Right kidney (tissue), 1 donor: ENCODE results near the gene PIH1D1.
"Not testable (repeated sequence)": the region's sequence is repeated elsewhere in the genome, so short reads cannot be mapped to it uniquely, and the experiment has no call there.

Experiments
- DNase-seq: peaks from one replicate; pipeline ENCODE4 v3.0.0-alpha.2; 2016

Gene PIH1D1

DNA sequence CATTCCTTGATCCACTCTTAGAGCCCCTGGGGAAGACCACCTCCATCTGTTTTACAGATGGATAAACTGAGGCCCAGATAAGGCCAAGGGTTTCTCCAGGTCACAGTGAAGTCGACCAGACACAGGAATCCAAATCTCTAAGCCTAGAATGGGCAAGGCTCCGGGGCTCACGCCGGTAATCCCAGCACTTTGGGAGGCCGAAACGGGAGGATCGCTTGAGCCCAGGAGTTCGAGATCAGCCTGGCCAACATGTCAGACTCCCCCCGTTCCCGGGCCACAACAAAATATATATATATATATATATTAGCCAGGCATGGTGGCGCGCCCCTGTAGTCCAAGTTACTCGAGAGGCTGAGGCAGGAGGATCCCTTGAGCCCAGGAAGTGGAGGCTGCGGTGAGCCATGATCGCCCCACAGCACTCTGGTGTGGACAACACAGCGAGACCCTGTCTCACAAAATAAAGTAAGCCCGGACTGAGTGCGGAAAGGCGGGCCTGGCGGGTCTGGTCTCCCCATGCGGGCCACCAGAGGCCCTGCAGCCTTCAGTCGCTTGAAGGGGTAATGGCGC is 35.2 kb upstream of the PIH1D1 start:
- no peak for DNase-seq

DNA sequence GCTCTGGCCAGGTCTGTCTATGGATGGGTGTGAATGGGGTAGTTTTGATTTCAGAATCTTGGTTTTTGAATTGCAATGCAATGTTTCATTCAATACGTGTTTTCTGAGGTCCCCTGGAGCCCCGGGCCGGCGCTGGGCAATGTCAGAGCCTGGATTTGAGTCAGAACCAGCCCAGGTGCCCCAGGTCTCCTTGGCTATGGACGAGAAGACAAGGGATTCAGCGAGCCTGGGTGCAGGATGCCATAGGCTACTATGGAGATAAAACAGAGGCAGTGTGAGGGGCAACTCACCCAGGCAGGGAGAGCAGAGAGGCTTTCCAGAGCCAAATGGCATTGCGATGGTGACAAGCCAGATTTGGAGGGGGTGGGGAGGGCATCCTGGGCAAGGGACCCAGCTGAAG is 34.6 kb upstream of the PIH1D1 start:
- no peak for DNase-seq

DNA sequence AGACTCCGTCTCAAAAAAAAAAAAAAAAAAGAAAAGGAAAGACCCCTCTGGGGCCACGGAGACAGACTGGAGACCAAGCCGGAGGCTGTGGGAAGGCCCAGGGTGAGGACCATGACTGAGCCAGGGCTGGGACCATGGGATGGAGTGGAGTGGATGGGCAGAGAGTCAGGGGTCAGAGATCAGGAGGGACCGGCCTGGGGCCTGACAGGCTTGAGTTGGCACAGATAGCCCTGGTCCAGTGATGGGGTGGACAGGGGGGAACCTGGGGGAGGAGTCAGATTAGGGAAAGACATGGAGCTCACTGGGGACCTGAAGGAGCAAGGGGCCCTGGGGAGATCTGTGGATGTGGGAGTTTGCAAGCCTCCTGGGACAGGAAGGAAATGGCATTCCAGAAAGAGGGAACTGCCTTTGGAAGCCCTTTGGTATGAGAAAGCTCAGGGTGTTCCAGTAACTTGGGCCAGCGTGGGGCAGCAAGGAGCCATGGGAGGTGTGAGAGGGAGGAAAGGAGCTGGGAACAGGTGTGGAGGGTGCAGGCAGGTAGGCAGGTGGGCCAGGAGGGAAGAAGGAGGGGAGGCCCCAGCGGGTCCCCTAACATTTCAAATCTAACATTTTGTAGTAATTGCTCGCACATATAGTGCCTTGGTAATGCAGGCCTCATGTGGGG is 29.5 kb upstream of the PIH1D1 start:
- DNase-seq = no peak

DNA sequence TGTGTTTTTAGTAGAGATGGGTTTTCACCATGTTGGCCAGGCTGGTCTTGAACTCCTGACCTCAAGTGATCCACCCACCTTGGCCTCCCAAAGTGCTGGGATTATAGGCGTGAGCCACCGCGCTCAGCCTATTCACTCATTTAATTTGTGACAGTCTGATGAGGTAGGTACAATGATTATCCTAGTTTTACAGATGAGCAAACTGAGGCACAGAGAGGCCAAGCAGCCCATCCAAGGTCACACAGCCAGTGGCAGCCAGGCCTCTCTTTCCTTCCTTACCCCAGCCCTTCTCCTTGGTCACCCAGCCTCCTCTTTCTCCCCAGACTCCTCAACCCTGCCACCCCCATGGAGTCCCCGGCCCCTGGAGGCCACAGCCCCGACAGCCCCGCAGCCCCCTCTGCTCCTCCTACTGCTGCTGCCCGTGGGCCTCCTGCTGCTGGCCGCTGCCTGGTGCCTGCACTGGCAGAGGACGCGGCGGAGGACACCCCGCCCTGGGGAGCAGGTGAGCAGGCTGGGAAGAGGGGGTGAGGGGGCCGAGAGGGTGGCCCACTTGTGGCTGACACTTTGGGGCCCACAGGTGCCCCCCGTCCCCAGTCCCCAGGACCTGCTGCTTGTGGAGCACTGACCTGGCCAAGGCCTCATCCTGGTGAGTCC is 28.5 kb upstream of the PIH1D1 start:
- no peak for DNase-seq

DNA sequence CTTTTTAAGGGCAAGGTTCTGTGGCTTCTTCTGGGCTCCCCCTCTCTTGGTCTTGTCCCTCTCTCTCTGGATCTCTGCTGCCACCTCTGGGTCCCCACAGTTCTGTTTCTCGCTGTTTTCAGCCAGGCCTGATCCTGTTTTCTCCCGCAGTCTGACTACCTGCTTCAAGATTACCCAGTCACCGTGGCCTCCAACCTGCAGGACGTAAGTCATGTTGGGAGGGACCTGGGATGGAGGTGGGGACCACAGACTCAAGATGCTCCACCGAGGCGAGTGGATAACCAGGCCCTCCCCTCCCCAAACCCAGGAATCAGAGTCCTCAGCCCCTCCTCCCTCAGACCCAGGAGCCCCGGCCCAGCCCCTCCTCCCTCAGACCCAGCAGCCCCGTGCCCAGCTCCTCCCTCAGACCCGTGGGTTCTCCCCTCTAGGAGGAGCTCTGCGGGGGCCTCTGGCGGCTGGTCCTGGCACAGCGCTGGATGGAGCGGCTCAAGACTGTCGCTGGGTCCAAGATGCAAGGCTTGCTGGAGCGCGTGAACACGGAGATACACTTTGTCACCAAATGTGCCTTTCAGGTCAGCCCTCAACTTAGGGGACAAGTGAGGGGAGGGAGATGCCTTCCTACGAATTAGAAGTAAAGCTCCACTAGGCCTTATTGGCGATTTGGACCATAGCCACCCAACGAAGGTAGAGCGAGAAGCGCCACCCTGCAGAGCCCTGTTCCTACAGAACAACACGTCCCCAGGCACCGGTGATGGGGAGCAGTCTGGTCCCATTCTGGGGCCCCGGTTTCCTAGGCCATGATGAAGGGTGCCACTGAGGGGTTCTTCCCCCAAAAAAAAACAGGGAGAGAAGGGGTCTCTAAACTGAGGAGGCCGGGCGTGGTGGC is 24.6 kb upstream of the PIH1D1 start:
- no peak for DNase-seq

DNA sequence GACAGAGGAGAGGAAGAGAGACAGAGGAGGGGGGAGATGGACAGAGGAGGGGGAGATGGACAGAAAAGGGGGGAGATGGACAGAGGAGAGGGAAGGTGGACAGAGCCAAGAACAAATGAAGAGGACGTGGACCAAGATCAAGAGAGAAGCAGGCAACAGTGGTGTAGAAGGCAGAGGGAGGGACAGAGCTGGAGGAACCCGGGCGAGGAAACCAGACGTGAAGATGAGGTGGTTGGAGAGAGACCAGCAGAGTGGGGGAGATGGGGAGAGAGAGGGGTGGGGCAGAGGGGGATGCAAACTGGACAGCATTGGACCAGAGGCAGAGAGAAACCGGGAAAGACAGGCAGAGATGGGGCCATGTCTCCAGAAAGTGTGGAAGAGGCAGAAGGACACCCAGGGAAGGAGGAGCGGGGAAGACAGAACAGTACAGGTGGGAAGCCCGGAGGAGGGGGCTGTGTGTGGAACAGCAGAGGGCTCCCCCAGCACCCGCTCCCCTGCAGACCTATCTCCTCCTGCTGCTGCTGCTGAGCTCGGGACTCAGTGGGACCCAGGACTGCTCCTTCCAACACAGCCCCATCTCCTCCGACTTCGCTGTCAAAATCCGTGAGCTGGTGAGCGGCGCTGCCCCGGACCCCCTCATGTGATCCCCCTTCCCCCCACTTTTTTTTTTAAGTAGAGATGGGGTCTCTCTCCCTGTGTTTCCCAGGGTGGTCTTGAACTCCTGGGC is 23.7 kb upstream of the PIH1D1 start:
- DNase-seq = no peak

DNA sequence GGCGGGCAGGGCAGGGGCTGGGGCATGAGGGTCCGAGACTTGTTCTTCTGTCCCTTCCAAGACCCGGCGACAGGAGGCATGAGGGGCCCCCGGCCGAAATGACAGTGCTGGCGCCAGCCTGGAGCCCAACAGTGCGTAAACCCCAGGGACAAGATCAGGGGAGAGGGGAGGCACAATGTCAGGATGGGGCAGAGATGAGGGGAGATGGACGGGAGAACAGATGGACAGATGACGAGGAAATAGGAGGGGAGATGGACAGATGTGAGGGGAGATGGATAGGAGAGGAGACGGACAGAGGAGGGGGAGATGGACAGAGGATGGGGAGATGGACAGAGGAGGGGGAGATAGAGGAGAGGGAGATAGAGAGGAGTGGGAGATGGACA is 22.9 kb upstream of the PIH1D1 start:
- DNase-seq = no peak

DNA sequence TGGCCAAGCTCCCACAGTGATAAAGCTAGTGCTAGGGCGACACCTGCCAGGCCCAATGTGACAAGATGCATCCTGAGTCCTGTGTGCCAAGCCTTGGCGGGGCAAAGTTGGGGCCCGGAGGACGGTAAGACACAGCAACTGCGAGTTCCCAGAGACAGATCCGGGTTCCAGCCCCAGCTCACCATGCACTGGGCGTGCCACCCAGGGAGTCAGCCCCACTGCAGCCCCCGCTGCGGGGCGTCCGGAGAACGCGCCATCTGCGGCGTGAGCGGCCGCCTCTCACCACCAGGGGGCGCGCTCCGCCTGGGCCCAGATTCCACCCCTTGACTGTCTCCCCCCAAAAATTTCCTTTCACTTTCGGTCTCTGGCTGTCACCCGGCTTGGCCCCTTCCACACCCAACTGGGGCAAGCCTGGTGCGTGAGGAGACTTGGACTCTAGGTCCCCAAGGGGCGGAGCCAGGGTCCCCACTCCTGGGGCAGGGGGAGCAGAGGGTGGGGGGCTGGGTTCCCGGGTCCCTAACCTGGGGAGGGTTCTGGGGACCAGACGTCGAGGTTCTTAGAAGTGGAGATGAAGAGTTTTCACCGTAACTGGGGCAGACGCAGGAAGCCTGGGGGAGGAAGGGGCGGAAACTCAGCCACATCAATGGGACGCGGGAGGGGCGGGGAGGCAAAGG is 22.4 kb upstream of the PIH1D1 start, which contains the start of gene FLT3LG:
Gene FLT3LG, plus strand, starts transcription at position 348 of the 674 bp plus-strand sequence. CDS start 425 bp downstream, outside the sequence.
- DNase-seq = peak; percentile 72

DNA sequence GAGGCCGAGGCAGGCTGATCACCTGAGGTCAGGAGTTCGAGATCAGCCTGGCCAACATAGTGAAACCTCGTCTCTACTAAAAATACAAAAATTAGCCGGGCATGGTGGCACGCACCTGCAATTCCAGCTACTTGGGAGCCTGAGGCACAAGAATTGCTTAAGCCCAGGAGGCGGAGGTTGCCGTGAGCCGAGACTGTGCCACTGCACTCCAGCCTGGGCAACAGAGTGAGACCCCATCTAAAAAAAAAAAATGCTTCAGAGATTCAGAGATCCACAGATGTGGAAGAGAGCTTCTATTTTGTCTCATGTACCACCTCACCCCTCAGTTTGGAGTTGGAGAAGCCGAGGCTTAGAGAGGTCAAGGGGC is 21.9 kb upstream of the PIH1D1 start:
- DNase-seq = not testable (repeated sequence)

DNA sequence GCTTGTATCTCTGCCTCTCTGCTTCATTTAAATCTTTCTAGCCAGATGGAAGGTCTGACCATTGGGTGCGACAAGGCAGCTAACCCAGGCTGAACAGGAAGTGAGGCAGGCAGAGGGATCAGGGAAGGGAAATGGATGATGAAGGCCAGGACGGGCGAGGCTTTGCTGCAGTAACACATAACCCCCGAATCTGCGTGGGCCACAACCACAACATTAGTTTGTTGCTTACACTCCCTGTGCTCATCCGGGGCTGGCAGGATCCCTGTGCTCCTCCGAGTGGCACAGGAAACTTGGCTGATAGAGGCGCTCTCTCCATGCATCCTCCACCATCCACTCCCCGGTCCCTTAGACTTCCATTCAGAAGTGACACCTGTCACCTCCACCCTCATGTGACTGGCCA is 21.3 kb upstream of the PIH1D1 start:
- DNase-seq = no peak

DNA sequence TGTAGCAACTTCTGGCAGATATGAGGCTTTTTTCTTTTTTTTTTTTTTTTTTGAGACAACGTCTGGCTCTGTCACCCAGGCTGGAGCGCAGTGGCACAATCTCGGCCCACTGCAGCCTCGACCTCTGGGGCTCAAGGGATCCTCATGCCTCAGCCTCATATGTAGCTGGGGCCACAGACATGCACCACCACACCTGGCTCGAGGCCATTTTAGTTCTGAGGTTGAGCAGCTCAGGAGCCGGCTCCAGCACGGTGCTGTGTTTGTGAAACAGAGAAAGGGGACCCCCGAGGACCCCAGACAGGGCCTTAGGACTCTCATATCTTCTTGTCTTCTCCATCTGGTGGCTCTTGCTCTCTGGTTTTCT is 19.0 kb upstream of the PIH1D1 start:
- no peak for DNase-seq

DNA sequence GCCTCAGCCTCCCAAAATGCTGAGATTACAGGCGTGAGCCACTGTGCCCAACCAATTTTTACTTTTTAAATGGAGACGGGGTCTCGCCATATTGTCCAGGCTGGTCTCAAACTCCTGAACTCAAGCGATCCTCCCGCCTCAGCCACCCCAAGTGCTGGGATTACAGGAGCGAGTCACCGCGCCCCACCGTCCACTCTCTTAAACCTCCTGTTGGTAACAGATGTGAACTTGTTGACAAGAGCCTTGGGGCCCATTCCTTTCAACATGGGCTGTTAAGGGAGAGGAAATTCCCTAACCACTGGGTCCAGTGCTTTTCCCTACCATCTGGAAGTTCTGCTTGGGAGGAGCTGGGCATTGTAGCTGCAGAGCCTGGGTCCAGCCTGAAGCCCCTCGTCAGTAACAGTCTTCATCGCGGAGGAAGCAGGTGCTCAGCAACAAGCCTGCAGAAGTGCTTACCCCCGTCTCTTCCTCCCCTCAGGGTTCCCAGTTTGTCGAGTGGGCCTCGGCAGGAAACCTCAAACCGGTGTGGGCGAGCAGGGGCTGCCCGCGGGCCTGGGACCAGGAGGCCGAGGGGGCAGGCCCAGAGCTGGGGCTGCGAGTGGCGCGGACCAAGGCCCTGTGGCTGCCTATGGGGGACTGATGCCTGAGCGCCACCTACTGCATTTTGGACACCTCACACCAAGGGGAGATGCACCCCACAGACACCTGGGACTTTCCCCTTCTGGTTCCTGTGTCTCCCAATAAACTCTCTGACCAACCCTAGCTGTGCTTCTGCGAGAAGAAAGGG is 18.4 kb upstream of the PIH1D1 start:
- DNase-seq = no peak

DNA sequence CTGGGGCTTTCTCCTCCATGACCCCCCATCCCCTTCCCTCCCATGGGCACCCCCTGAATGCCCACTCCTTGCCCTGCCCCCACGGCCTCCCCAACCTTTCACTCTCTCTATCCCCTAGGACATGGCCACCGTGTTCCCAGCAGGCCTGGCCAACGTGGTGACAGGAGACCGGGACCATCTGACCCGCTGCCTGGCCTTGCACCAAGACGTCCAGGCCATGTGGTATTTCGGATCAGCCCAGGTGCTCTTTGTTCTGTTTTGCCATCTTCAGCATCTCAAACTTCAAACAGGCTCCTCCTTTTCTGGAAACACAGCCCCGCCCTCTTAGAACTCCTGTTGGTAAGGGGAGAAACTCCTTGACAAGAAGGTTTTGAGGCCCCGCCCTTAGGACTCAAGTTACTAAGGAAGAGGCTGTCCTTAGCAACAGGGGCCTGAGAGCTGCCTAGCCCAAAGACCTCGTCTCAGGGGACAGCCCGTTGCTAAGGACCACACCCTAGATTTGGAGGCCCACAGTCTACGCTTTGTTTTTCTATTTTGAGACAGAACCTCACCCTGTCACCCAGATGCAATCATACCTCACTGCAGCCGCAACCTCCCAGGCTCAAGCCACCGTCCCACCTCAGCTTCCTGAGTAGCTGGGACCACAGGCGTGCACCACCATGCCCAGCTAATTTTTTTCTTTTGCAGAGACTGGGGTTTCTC is 17.3 kb upstream of the PIH1D1 start:
- DNase-seq = no peak

DNA sequence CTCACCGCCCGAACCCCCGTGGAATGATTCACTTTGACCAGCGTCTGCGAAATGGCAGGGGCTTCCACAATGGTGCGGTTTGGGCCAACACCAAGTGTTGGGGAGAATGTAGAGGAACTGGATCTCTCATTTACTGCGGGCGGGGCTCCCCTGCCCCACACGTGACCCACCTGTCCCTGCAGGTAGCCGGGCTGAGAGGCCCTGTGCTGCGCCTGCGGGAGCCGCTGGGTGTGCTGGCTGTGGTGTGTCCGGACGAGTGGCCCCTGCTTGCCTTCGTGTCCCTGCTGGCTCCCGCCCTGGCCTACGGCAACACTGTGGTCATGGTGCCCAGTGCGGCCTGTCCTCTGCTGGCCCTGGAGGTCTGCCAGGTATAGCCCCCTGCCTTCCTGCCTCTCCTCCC is 16.6 kb upstream of the PIH1D1 start:
- no peak for DNase-seq

DNA sequence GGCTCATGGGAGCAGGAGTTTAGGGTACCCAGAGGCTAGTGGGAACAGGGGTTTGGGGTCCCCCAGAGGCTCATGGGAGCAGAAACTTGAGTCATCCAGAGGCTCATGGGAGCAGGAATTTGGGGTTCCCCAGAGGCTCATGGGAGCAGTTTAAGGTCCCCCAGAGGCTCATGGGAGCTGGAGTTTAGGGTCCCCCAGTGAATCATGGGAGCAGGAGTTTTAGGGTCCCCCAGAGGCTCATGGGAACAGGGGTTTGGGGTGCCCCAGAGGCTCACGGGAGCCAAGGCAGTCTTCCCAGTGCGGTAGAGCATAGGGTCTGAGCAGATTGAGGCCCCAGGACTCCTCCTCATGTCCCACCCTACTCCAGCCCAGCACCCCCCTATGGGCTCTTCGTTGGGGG is 13.8 kb upstream of the PIH1D1 start:
- DNase-seq = no peak

DNA sequence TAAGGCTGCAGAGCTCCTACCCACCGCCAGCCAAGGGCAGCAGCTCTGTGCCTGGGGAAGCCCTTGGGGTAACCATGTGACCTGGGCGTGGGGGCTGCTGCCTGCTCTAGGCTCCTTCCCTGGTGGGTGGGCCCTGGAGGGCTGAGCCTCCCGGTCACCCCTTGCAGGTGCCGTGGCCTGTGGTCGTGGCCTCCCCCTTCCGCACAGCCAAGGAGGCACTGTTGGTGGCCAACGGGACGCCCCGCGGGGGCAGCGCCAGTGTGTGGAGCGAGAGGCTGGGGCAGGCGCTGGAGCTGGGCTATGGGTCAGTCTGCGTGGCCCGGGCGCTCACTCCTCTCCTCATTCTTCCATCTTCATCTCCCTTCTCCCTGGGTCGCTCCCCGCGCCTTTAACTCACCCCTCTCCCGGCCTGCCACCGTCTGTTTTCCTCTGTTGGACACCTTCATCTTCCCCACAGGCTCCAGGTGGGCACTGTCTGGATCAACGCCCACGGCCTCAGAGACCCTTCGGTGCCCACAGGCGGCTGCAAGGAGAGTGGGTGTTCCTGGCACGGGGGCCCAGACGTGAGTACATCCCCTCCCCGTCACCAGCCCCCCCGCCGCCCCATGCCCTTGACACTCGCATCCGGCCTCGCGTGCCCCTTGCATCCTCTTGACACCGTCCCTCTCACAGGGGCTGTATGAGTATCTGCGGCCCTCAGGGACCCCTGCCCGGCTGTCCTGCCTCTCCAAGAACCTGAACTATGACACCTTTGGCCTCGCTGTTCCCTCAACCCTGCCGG is 12.5 kb upstream of the PIH1D1 start:
- no peak for DNase-seq

DNA sequence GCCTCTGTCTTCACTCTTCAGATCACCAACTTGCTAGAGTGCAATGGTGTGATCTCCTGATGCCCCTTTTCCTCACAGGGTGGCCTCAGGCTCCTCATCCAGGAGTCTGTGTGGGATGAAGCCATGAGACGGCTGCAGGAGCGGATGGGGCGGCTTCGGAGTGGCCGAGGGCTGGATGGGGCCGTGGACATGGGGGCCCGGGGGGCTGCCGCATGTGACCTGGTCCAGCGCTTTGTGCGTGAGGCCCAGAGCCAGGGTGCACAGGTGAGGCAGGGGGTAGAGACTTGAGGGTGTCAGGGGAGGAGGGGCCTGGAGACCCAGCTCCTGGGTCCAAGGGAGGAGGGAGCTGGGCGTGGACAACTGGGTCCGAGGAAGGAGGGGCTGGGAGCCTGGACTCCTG is 10.9 kb upstream of the PIH1D1 start:
- no peak for DNase-seq

DNA sequence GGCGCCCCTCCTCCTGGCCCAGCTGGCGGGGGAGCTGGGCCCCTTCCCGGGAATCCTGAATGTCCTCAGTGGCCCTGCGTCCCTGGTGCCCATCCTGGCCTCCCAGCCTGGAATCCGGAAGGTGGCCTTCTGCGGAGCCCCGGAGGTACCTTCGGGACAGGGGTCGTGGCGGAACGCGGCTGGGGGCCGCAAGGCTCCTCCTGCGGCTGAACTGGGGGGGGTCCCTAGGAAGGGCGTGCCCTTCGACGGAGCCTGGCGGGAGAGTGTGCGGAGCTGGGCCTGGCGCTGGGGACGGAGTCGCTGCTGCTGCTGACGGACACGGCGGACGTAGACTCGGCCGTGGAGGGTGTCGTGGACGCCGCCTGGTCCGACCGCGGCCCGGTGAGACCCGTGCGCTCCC is 10.0 kb upstream of the PIH1D1 start:
- DNase-seq = no peak

DNA sequence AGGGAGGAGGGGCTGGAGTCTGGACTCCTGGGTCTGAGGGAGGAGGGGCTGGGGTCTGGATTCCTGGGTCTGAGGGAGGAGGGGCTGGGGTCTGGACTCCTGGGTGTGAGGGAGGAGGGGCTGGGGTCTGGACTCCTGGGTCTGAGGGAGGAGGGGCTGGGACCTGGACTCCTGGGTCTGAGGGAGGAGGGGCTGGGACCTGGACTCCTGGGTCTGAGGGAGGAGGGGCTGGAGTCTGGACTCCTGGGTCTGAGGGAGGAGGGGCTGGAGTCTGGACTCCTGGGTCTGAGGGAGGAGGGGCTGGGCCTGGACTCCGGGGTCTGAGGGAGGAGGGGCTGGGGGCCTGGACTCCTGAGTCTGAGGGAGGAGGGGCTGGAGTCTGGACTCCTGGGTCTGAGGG is 9.5 kb upstream of the PIH1D1 start:
- not testable (repeated sequence) for DNase-seq

DNA sequence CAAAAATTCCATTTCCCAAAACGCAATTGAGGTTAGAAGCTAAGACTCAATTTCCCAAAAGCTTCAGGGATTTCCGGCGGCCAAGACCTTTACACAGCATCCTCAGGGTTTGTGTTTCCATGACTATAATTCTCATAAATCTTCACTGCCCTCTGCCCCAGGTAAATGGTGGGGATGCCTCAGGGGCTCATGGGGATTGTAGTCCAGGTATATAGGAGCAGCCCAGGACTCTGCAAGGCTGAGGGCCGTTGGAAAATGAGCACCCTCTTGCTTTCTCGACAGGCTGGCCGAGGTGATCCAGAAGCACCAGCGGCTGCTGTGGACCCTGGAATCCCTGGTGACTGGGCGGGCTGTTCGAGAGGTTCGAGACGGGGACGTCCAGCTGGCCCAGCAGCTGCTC is 7.8 kb upstream of the PIH1D1 start:
- DNase-seq = no peak
